Spleen (tissue), 7 donors: ENCODE measurements around the gene RIPOR3.

Experiments used
- CTCF ChIP-seq, 11 experiments: fragments of 200-600 bp in 7 of 11; fragments of 450-650 bp in 4 of 11; sonication (generic) in 4 of 11; IDR thresholded peaks in 8 of 11; conservative IDR thresholded peaks in 3 of 11; 1 replicate in 7 of 11; 2 replicates in 4 of 11; pipeline versions ENCODE4 v1.4.0 to v1.8.0; 2016 to 2021; ENCODE audit warnings: antibody characterized with exemption in 11 of 11, inconsistent platforms in 4 of 11, mild to moderate bottlenecking in 1 of 11
- POLR2A ChIP-seq, 3 donors: fragments of 450-650 bp; IDR thresholded peaks; one replicate each; pipeline ENCODE4 v1.5.1; 2017; ENCODE audit warnings: antibody characterized with exemption in 3 of 3, mild to moderate bottlenecking in 1 of 3
- POLR2AphosphoS5 ChIP-seq, 3 donors: sonication (generic); formaldehyde crosslinking; IDR thresholded peaks; one replicate each; pipeline ENCODE4 v1.5.1; 2017; ENCODE audit warnings: antibody characterized with exemption in 3 of 3
- donor health status: DM: no; HTN: no; CAD: no; lungs with moderate emphysema.
- donor health status: DM: no; HTN: no; CAD: no.
- donor health status: DM: no; HTN: no; CAD: no.

- TF ChIP-seq CTCF (IDR thresholded peaks at IDR 0.05 in 8 of 11, conservative IDR thresholded peaks at IDR 0.05 in 3 of 11), result no peak
- no peak for TF ChIP-seq POLR2A (IDR thresholded peaks at IDR 0.05)
- TF ChIP-seq POLR2AphosphoS5 (IDR thresholded peaks at IDR 0.05), result peak; percentile 19 to 68 (median 39)
Observed at GRCh38 chr20:50597406-50597969, 93.9 kb downstream of the RIPOR3 start.
